K562 treated with DMSO at 1 percent for 24 hours (cell line): Measurements from ENCODE around the gene SH3BGRL3. TPM values are rescaled to one million over a fixed set of nuclear protein-coding genes. Genes with fewer than 3 reads are reported as not detected.

Experiments used
- total RNA-seq: library from RNA; unstranded; fragments of 300-600 nt; gene quantifications from 2 replicates; pipeline ENCODE4 v1.2.3, GENCODE V29; 2022; ENCODE audit warnings: low read depth; ENCODE audit not compliant: insufficient read depth

SH3BGRL3 gene
- 67.9 and 75.6 TPM in 2 replicates for total RNA-seq

DNA sequence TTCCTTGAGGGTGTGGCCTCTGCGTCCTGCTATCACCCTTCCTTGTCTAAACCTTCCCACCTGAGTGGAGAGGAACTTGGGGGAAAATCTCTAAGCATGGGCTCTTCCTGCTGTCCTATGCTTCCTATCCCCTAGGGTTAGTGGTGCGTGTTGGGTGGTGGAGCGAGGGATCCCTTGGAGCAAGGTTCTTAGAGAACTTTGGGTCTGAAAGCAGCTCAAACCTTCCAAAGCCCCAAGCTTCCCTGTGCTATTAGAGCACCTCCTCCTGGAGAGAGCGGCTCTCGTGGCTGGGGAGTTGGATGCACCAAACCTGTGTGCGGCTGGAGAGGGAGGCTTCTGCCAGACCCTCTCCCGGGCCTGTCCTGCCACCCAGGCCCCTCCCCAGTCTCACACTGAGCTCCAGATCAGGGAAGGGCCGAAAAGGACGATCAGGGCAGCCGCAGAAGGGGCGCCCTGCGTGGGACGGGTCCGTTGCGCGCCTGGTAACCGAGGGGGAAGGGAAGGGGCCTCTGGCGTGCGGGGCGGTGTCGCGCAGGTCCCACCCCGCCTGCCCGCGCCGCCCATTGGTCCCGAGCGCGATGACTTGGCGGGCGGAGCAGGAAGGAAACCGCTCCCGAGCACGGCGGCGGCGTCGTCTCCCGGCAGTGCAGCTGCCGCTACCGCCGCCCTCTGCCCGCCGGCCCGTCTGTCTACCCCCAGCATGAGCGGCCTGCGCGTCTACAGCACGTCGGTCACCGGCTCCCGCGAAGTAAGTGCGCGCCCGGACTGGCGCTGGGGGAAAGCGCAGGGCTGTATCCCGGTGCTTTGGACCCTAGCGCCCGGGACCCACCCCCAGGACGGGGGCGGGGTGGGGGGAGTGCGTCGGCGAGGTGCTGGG, at the start of gene SH3BGRL3:
TSS of gene SH3BGRL3 (plus strand) at position 631 of the 877 bp plus-strand sequence. CDS start at position 701, 70 bp downstream.

DNA sequence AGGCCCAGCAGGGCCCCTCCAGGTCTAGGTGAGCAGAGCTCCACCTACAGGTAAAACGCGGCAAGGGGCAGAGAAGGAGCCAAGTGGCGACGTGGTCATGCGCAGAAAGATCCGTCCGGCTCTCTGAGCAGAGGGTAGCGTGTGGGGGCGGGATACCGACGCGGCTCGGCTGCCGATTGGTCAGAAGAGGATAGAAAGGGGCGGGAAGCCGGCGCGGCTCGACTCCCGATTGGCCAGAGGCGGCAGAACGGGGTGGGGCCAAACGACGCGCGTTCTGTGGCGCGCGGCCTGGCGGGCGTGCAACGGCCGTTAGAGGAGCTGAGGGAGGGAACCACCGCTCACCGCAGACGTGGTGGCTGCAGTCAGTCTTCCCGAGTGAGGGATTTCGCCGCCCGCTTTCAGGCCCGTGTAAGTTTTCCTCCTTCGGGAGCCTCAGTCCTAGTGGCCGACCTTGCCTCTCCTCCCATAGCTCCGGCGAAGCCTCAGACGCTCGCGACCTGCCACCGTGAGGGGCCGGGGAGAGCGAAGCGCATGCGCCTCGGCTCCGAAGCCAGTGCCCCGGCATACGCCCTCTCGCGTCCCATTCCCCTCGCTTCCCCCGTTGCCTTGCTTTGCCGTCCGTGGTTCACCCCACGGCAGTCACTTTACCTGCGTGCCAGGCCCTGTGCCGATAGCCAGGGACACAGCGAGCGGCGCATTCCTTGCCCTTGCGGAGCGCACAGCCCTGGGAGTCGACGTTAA, 45.8 kb upstream of the SH3BGRL3 start, which contains the start of gene CEP85:
TSS of gene CEP85 (plus strand) at position 298 of the 741 bp plus-strand sequence. CDS start 5,584 bp downstream, outside the sequence.

DNA sequence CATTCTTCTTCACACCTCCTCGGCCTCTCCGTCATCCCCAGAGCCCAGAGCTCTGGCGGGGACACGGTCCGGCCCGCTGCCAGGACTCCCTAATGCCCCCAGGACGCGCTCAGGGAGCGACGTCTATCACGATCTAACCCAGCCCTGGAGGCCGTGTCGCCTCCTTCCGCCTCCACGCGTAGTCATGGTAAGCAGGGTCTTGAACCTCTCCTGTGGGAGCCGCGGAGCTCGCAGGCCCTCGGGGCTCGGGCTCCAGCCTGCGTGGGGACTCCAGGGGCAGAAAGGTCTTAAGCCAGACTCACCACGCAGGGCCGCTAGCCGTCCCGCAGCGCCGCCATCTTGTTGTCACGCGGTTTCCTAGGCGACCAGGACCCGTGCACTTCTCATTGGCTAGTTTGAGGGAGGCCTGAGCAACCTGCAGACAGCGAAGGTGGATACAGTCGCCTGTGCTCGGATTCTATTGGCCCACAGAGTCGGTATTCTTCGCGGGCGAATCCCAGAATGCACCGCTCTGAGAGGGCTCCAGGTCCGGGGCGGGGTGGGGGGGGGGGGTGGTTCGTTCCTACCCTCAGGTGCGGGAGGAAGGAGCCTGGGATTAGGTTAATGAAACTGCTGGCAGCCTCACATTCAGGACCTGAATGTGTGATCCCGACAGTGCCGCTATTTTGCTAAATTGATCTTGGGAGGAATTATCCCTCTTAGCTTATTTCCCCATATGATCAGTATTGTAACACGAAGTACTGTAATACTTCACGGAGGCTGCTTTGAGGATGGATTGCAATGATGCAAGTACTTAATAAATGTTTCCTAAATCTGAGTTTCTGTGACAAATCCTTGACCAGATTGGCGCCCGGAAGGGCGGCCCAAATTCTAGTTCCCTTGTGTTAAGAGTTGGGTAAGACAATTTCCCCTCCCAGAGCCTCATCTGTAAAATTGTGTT, 26.7 kb downstream of the SH3BGRL3 start, which contains the start of gene UBXN11:
TSS of gene UBXN11 (minus strand) at position 347 of the 940 bp plus-strand sequence. CDS start 3,753 bp downstream, outside the sequence.

DNA sequence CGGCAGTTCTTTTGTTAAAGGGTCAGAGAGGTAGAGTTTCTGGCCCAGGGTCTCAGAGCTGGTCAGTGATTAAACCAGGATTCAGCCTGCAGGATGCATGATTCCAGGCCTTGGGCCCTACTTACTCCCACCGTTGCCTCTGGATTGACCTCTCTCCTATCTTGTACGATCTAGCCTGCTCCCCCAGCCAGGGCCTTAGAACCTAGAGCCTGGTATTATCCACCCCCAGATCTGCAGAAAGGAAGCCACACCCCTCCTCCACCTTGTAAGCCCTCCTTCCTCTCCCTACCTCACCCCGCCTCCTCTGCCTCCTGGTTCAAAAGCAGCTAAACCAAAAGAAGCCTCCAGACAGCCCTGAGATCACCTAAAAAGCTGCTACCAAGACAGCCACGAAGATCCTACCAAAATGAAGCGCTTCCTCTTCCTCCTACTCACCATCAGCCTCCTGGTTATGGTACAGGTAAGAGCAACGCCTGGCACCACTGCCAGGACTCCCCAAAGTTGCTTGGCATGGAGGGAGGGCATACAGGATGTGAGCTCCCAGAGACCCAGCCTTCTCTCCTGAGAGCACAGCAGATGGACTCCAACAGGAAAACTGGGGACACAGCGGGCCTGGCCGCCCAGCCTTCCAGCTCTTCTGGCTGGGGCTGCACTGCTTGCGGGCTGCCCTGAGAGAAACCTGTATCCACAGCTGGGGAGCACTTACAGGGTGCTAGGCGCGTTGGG, 37.9 kb downstream of the SH3BGRL3 start, which contains the start of gene CD52:
TSS of gene CD52 (plus strand) at position 347 of the 726 bp plus-strand sequence. CDS start at position 407, 60 bp downstream.

Other genes with a start within 250 kb of the SH3BGRL3 start
- not detected in 2 replicates for gene SLC30A2, start 234.0 kb upstream of the SH3BGRL3 start, total RNA-seq
- 0.20 TPM in 1 of 2 replicates, not detected in the other for gene TRIM63, start 212.5 kb upstream of the SH3BGRL3 start, total RNA-seq
- 9.6 and 10.9 TPM in 2 replicates for gene PDIK1L, start 168.3 kb upstream of the SH3BGRL3 start, total RNA-seq
- gene FAM110D, start 121.0 kb upstream of the SH3BGRL3 start, total RNA-seq, result 0.37 and 0.91 TPM in 2 replicates
- not detected in 2 replicates for gene C1orf232, start 111.1 kb upstream of the SH3BGRL3 start, total RNA-seq
- 101 and 116 TPM in 2 replicates for gene ZNF593, start 110.2 kb upstream of the SH3BGRL3 start, total RNA-seq
- gene ZNF593OS, start 108.3 kb upstream of the SH3BGRL3 start, total RNA-seq, result 0.92 TPM in 1 of 2 replicates, not detected in the other
- 0.59 and 1.3 TPM in 2 replicates for gene CNKSR1, start 102.6 kb upstream of the SH3BGRL3 start, total RNA-seq
- not detected in 2 replicates for gene CATSPER4, start 89.5 kb upstream of the SH3BGRL3 start, total RNA-seq
- gene CEP85, start 45.9 kb upstream of the SH3BGRL3 start, total RNA-seq, result 68.9 and 78.3 TPM in 2 replicates
- gene UBXN11, start 26.6 kb downstream of the SH3BGRL3 start, total RNA-seq, result 21.7 and 22.2 TPM in 2 replicates
- gene CD52, start 37.9 kb downstream of the SH3BGRL3 start, total RNA-seq, result 46.6 and 48.8 TPM in 2 replicates
- gene CRYBG2, start 74.0 kb downstream of the SH3BGRL3 start, total RNA-seq, result 4.1 and 8.8 TPM in 2 replicates
- not detected in 2 replicates for gene ZNF683, start 92.7 kb downstream of the SH3BGRL3 start, total RNA-seq
- gene LIN28A, start 130.7 kb downstream of the SH3BGRL3 start, total RNA-seq, result not detected in 2 replicates
- gene DHDDS, start 152.2 kb downstream of the SH3BGRL3 start, total RNA-seq, result 37.9 and 38.2 TPM in 2 replicates
- gene HMGN2, start 192.4 kb downstream of the SH3BGRL3 start, total RNA-seq, result 694 and 766 TPM in 2 replicates
- 83.5 TPM in 2 replicates for gene RPS6KA1, start 249.7 kb downstream of the SH3BGRL3 start, total RNA-seq